GM12878 (cell line): ENCODE data around the gene UNC119B.

ENCODE experiments used
- ASH2L ChIP-seq: fragments of 300-600, 200-600 bp; sonication (generic); IDR thresholded peaks from 2 replicates; pipeline ENCODE4 v1.6.1; 2017; ENCODE audit warnings: low read depth, mild to moderate bottlenecking, borderline replicate concordance
- BACH1 ChIP-seq: fragments of 450-650 bp; IDR thresholded peaks from 2 replicates; pipeline ENCODE4 v1.6.1; 2017; ENCODE audit warnings: mild to moderate bottlenecking, borderline replicate concordance
- BRCA1 ChIP-seq: IDR thresholded peaks from 2 replicates; pipeline ENCODE4 v1.6.1; 2011; ENCODE audit warnings: low read depth, low read length, improper control_type of control experiment
- CBFB ChIP-seq: IDR thresholded peaks from 2 replicates; pipeline ENCODE4 v1.6.1; 2016; ENCODE audit warnings: antibody characterized with exemption, low read depth
- CHD4 ChIP-seq: fragments of 200-600 bp; sonication (generic); IDR thresholded peaks from 2 replicates; pipeline ENCODE4 v1.6.1; 2016; ENCODE audit warnings: mild to moderate bottlenecking
- ETV6 ChIP-seq, 2 experiments: fragments of 450-650 bp in 1 of 2; IDR thresholded peaks in 1 of 2; conservative IDR thresholded peaks in 1 of 2; 2 replicates each; pipeline ENCODE4 v1.6.1; 2014; ENCODE audit warnings: antibody characterized with exemption in 1 of 2, borderline replicate concordance in 1 of 2, low read depth in 1 of 2, mild to moderate bottlenecking in 1 of 2, moderate library complexity in 1 of 2
- FOXK2 ChIP-seq: fragments of 450-650 bp; IDR thresholded peaks from 2 replicates; pipeline ENCODE4 v1.6.1; 2017; ENCODE audit warnings: mild to moderate bottlenecking, moderate library complexity
- GABPA ChIP-seq: IDR thresholded peaks from 2 replicates; pipeline ENCODE4 v1.6.1; 2014; ENCODE audit warnings: antibody characterized with exemption, low read depth, mild to moderate bottlenecking, inconsistent platforms
- KDM1A ChIP-seq: fragments of 200-600 bp; sonication (generic); IDR thresholded peaks from 2 replicates; pipeline ENCODE4 v1.6.1; 2016; ENCODE audit warnings: borderline replicate concordance
- MEF2A ChIP-seq: IDR thresholded peaks from 2 replicates; pipeline ENCODE4 v1.6.1; 2011; ENCODE audit warnings: low read depth, mild to moderate bottlenecking, low read length, moderate library complexity; ENCODE audit not compliant: insufficient read depth
- POLR2A ChIP-seq: IDR thresholded peaks from 2 replicates; pipeline ENCODE4 v1.6.1; 2011; ENCODE audit warnings: low read depth, mild to moderate bottlenecking, low read length
- SRF ChIP-seq, 2 experiments: IDR thresholded peaks; 2 replicates each; pipeline ENCODE4 v1.6.1; 2011; ENCODE audit warnings: low read depth in 2 of 2, low read length in 2 of 2, mild to moderate bottlenecking in 1 of 2, moderate library complexity in 1 of 2
- TCF12 ChIP-seq: IDR thresholded peaks from 2 replicates; pipeline ENCODE4 v1.6.1; 2011; ENCODE audit warnings: low read depth, mild to moderate bottlenecking, low read length
- TF ChIP-seq, protein P1 (sequence below): IDR thresholded peaks from 2 replicates; pipeline ENCODE4 v1.6.1; 2011; ENCODE audit warnings: low read depth, mild to moderate bottlenecking, low read length, moderate library complexity, borderline replicate concordance; ENCODE audit errors: extremely low read depth

DNA sequence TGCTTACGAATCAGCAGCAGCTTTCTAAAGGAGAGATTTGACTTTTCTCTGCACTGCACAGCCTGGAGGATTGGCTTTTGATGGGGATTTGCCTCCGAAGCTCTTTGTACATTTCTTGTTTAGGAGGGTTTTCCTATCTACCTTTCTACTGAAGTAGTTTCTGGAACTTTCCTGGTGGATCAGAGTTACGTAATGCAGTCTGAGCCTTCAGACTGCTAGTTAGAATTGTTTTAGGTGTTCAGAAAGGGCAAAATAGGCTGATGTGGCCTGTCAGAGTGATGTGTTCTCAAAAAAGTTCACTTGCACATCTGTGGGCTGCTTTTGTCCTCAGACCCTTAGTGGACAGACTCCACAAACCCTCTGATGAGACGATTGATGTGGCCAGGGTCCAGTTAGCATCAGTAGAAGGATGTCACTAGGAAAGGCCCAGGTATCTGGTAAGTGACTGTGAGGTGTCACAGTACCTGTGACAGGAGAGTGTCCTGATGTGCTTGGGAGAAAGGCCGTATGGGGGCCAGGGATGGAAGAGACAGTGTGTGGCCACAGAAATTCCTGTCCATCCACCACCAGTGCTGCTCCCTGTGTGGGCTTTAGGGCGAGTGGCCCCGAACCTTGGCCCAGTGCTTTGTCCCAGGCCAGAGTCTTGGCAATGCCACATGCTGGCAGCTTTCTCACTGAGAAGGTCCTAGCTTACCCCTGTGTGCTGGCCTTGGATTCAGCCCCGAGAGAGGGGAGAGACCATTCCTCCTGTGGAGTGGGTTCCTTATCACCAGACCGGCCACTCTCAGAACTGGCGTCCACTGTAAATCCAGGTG is 10.9 kb downstream of the UNC119B start:
- TF ChIP-seq BACH1 (no peak), CHD4 (no peak), SRF (IDR thresholded peaks at IDR 0.05; ENCODE audit: low read depth in 2 of 2, low read length in 2 of 2) (no peak), POLR2A (no peak), KDM1A (no peak), BRCA1 (no peak), CBFB (no peak), GABPA (no peak), MEF2A (no peak), ASH2L (no peak), TCF12 (no peak), FOXK2 (no peak), ETV6 (conservative IDR thresholded peaks at IDR 0.05 in 1 of 2, IDR thresholded peaks at IDR 0.05 in 1 of 2; ENCODE audit: borderline replicate concordance in 1 of 2, low read depth in 1 of 2) (no peak)
- TF ChIP-seq, protein P1, sequence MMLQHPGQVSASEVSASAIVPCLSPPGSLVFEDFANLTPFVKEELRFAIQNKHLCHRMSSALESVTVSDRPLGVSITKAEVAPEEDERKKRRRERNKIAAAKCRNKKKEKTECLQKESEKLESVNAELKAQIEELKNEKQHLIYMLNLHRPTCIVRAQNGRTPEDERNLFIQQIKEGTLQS = no peak
